ENCODE results near the gene LHX3.

The LHX3 gene

GRCh38 chr9:136246849-136247550, 42.1 kb upstream of the LHX3 start (continued):
- TF ChIP-seq PRDM2 (tag by site-specific recombination; IDR thresholded peaks at IDR 0.05; ENCODE audit: borderline replicate concordance) = no peak
- TF ChIP-seq ZNF341 (tag by site-specific recombination; IDR thresholded peaks at IDR 0.05; ENCODE audit: low read depth) = 0 out of 2 replicates have a peak, but pooled peaks have one; percentile 11
- no peak for TF ChIP-seq ZNF776 (tag by site-specific recombination; IDR thresholded peaks at IDR 0.05; ENCODE audit: borderline replicate concordance)
- TF ChIP-seq ZNF449 (tag by site-specific recombination; IDR thresholded peaks at IDR 0.05) = no peak
- no peak for TF ChIP-seq ZNF223 (tag by site-specific recombination; IDR thresholded peaks at IDR 0.05)
- TF ChIP-seq ZBTB21 (tag by site-specific recombination; IDR thresholded peaks at IDR 0.05) = no peak
- TF ChIP-seq ZNF426 (tag by site-specific recombination; IDR thresholded peaks at IDR 0.05) = no peak
- no peak for TF ChIP-seq ZFP3 (tag by site-specific recombination; IDR thresholded peaks at IDR 0.05; ENCODE audit: low read depth)
- TF ChIP-seq ZFHX2 (tag by site-specific recombination; conservative IDR thresholded peaks at IDR 0.05) = peak; percentile 16; the same call in 1 of the 2 replicates
- TF ChIP-seq ZNF623 (tag by site-specific recombination; IDR thresholded peaks at IDR 0.05) = peak; percentile 98
- no peak for TF ChIP-seq ZNF596 (tag by site-specific recombination; IDR thresholded peaks at IDR 0.05)

GRCh38 chr9:136245219-136246150, 40.6 kb upstream of the LHX3 start, which contains the start of gene QSOX2:
QSOX2 (minus strand) TSS chr9:136245812; CDS start chr9:136245803, 9 bp downstream.
- Histone ChIP-seq H3K27ac (ENCODE audit: extremely low read depth, low read depth, low read length) (peak within 1 kb of the TSS; percentile 60; the same call in 1 of the 2 replicates), H3K4me3 (ENCODE audit: low read depth, low read length) (peak within 1 kb of the TSS; percentile 70), H3K36me3 (ENCODE audit: control insufficient read depth in 2 of 2, insufficient read depth in 1 of 2, low read length in 2 of 2) (peaks cover 0 to 8% of the 10 kb centered on the region in 2 experiments; a peak in 1 of 3 replicates), H3K4me1 (ENCODE audit: control insufficient read depth, insufficient read depth, low read length) (0 out of 2 replicates have a peak, but pooled peaks cover 2% of the 10 kb centered on the region), H3K9me3 (ENCODE audit: control insufficient read depth, insufficient read depth, low read depth, low read length) (no peaks in the 10 kb centered on the region)
- CTCF ChIA-PET = interaction anchor here (0.6 to 1.0 kb wide), 4 partner anchors 36 to 103 kb away, joined by 3 to 4 read pairs (median 4); no protein-coding TSS in a partner anchor
- POLR2A ChIA-PET = interaction anchor here (1.0 to 1.3 kb wide), 2 partner anchors 22 to 284 kb away, joined by 3 to 5 read pairs; partner anchors contain the start of gene UBAC1
- TF ChIP-seq PATZ1 (tag by site-specific recombination; IDR thresholded peaks at IDR 0.05) (peak; percentile 46; the same call in 1 of the 2 replicates), KLF1 (tag by site-specific recombination; IDR thresholded peaks at IDR 0.05) (peak; percentile 42; the same call in 1 of the 2 replicates), HOXD13 (CRISPR knock-in tag; IDR thresholded peaks at IDR 0.05; ENCODE audit: borderline replicate concordance) (no peak), KLF9 (tag by site-specific recombination; IDR thresholded peaks at IDR 0.05; ENCODE audit: low read depth) (peak; percentile 30; the same call in 1 of the 2 replicates), ZNF660 (tag by site-specific recombination; IDR thresholded peaks at IDR 0.05) (0 out of 2 replicates have a peak, but pooled peaks have one; percentile 46), CTCF (tag by site-specific recombination; IDR thresholded peaks at IDR 0.05) (0 out of 2 replicates have a peak, but pooled peaks have one; percentile 26), ZNF449 (tag by site-specific recombination; IDR thresholded peaks at IDR 0.05) (no peak), ZFP37 (tag by site-specific recombination; IDR thresholded peaks at IDR 0.05) (no peak), SP3 (tag by site-specific recombination; IDR thresholded peaks at IDR 0.05) (peak; percentile 53)
